Activated CD4-positive, alpha-beta T cell treated with anti-CD3 and anti-CD28 coated beads for 48 hours (primary cell): Measurements from ENCODE around the gene ZNF227.
"Not testable (repeated sequence)": the region's sequence is repeated elsewhere in the genome, so short reads cannot be mapped to it uniquely, and the experiment has no call there.

Experiments used
- DNase-seq: peaks from one replicate; pipeline ENCODE4 v3.0.0-alpha.2; 2020

The ZNF227 gene

GRCh38 chr19:44212250-44212865 is at the start of gene ZNF227:
Gene ZNF227, plus strand, starts transcription at chr19:44212532. Its CDS starts 5,261 bp downstream, at chr19:44217793.
- peak; percentile 89 for DNase-seq

- DNase-seq = no peak
Measured at GRCh38 chr19:44163789-44164188, 48.5 kb upstream of the ZNF227 start.

- no peak for DNase-seq
Measured at GRCh38 chr19:44164327-44164672, 48.0 kb upstream of the ZNF227 start.

- DNase-seq = peak; percentile 86
Measured at GRCh38 chr19:44164673-44165512, 47.4 kb upstream of the ZNF227 start, which contains the start of gene ZNF226. Gene ZNF226, plus strand, starts transcription at chr19:44165100. Its CDS starts 4,981 bp downstream, at chr19:44170081.

- DNase-seq = not testable (repeated sequence)
Measured at GRCh38 chr19:44170660-44171059, 41.7 kb upstream of the ZNF227 start.

- no peak for DNase-seq
Measured at GRCh38 chr19:44176590-44176989, 35.7 kb upstream of the ZNF227 start.

GRCh38 chr19:44180968-44181367 is 31.4 kb upstream of the ZNF227 start:
- DNase-seq = no peak

- DNase-seq = no peak
Measured at GRCh38 chr19:44182145-44182544, 30.2 kb upstream of the ZNF227 start.

- DNase-seq = no peak
Measured at GRCh38 chr19:44190020-44190419, 22.3 kb upstream of the ZNF227 start.

- no peak for DNase-seq
Measured at GRCh38 chr19:44192127-44192526, 20.2 kb upstream of the ZNF227 start.

- DNase-seq = no peak
Measured at GRCh38 chr19:44196772-44197171, 15.6 kb upstream of the ZNF227 start.

GRCh38 chr19:44202470-44202869 is 9.9 kb upstream of the ZNF227 start:
- DNase-seq = no peak

GRCh38 chr19:44202974-44203373 is 9.4 kb upstream of the ZNF227 start:
- no peak for DNase-seq

GRCh38 chr19:44203877-44204276 is 8.5 kb upstream of the ZNF227 start:
- not testable (repeated sequence) for DNase-seq

- DNase-seq = no peak
Measured at GRCh38 chr19:44204772-44205171, 7.6 kb upstream of the ZNF227 start.

- DNase-seq = peak; percentile 86
Measured at GRCh38 chr19:44207126-44207803, 5.1 kb upstream of the ZNF227 start.

- DNase-seq = no peak
Measured at GRCh38 chr19:44212866-44213346, 574 bp downstream of the ZNF227 start.

- not testable (repeated sequence) for DNase-seq
Measured at GRCh38 chr19:44219926-44220325, 7.6 kb downstream of the ZNF227 start.

GRCh38 chr19:44220761-44221160 is 8.4 kb downstream of the ZNF227 start:
- not testable (repeated sequence) for DNase-seq

GRCh38 chr19:44221291-44221690 is 9.0 kb downstream of the ZNF227 start:
- not testable (repeated sequence) for DNase-seq

GRCh38 chr19:44228318-44228717 is 16.0 kb downstream of the ZNF227 start:
- DNase-seq = no peak

- DNase-seq = no peak
Measured at GRCh38 chr19:44232867-44233266, 20.5 kb downstream of the ZNF227 start.

- no peak for DNase-seq
Measured at GRCh38 chr19:44236384-44236783, 24.1 kb downstream of the ZNF227 start.

GRCh38 chr19:44252332-44252731 is 40.0 kb downstream of the ZNF227 start:
- not testable (repeated sequence) for DNase-seq
